HEK293T (cell line): ENCODE data around the gene BUD13.

Source experiments
- ARNT ChIP-seq: fragments of 450-650 bp; IDR thresholded peaks from 2 replicates; pipeline ENCODE4 v1.6.1; 2017; ENCODE audit warnings: mild to moderate bottlenecking
- BHLHE40 ChIP-seq: fragments of 450-650 bp; IDR thresholded peaks from 2 replicates; pipeline ENCODE4 v1.6.1; 2016; ENCODE audit warnings: mild to moderate bottlenecking, moderate library complexity, borderline replicate concordance
- ELF4 ChIP-seq: fragments of 450-650 bp; IDR thresholded peaks from 2 replicates; pipeline ENCODE4 v1.6.1; 2017; ENCODE audit warnings: antibody characterized with exemption
- FOXM1 ChIP-seq: fragments of 450-650 bp; IDR thresholded peaks from 2 replicates; pipeline ENCODE4 v1.6.1; 2017; ENCODE audit warnings: mild to moderate bottlenecking, borderline replicate concordance
- L3MBTL2 ChIP-seq: fragments of 450-650 bp; conservative IDR thresholded peaks from 2 replicates; pipeline ENCODE4 v1.6.1; 2016; ENCODE audit warnings: mild to moderate bottlenecking
- LEF1 ChIP-seq: fragments of 450-650 bp; IDR thresholded peaks from 2 replicates; pipeline ENCODE4 v1.6.1; 2017; ENCODE audit warnings: mild to moderate bottlenecking, borderline replicate concordance
- PKNOX1 ChIP-seq: fragments of 450-650 bp; IDR thresholded peaks from 2 replicates; pipeline ENCODE4 v1.6.1; 2016
- SP1 ChIP-seq: fragments of 450-650 bp; IDR thresholded peaks from 2 replicates; pipeline ENCODE4 v1.6.1; 2017
- SUZ12 ChIP-seq: fragments of 450-650 bp; IDR thresholded peaks from 2 replicates; pipeline ENCODE4 v1.6.1; 2016; ENCODE audit warnings: mild to moderate bottlenecking

- TF ChIP-seq ELF4: no peak
- TF ChIP-seq SUZ12: no peak
- no peak for TF ChIP-seq BHLHE40
- no peak for TF ChIP-seq FOXM1
- no peak for TF ChIP-seq LEF1
- no peak for TF ChIP-seq L3MBTL2
- TF ChIP-seq PKNOX1: no peak
- no peak for TF ChIP-seq ARNT
- no peak for TF ChIP-seq SP1
These were observed 15.7 kb upstream of the BUD13 start for GRCh38 chr11:116788534-116788933.
